GM12873 (cell line): ENCODE results near the gene F11.

Source experiments
- TF ChIP-seq, protein P1 (sequence below): IDR thresholded peaks from 2 replicates; pipeline ENCODE4 v1.5.1; 2012; ENCODE audit warnings: low read depth, mild to moderate bottlenecking, moderate library complexity, low read length, control low read depth; ENCODE audit not compliant: insufficient read depth; ENCODE audit errors: missing control alignments

The F11 gene

DNA sequence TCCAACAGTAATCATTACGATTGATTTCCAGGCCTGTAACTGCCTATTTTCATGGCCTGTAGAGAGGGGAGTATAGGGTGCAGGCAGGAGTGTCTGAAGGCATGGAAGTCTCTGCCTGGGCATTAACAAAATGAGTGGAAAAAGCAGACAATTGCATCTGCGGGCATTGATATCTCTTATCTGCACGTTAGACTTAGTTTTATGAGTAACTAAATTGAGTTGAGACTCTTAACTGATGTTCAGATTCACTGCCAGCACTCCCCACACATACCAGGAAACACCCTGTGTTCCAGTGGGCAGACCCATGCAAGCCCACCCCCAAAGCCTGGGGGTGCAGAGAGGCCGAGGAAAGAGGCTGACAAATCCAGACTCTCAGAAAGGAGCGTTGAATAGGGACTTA lies 33.3 kb downstream of the F11 start:
- TF ChIP-seq, protein P1, sequence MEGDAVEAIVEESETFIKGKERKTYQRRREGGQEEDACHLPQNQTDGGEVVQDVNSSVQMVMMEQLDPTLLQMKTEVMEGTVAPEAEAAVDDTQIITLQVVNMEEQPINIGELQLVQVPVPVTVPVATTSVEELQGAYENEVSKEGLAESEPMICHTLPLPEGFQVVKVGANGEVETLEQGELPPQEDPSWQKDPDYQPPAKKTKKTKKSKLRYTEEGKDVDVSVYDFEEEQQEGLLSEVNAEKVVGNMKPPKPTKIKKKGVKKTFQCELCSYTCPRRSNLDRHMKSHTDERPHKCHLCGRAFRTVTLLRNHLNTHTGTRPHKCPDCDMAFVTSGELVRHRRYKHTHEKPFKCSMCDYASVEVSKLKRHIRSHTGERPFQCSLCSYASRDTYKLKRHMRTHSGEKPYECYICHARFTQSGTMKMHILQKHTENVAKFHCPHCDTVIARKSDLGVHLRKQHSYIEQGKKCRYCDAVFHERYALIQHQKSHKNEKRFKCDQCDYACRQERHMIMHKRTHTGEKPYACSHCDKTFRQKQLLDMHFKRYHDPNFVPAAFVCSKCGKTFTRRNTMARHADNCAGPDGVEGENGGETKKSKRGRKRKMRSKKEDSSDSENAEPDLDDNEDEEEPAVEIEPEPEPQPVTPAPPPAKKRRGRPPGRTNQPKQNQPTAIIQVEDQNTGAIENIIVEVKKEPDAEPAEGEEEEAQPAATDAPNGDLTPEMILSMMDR = no peak

- TF ChIP-seq, protein P1 = no peak
Measured at GRCh38 chr4:186300659-186301390, 34.8 kb downstream of the F11 start.

DNA sequence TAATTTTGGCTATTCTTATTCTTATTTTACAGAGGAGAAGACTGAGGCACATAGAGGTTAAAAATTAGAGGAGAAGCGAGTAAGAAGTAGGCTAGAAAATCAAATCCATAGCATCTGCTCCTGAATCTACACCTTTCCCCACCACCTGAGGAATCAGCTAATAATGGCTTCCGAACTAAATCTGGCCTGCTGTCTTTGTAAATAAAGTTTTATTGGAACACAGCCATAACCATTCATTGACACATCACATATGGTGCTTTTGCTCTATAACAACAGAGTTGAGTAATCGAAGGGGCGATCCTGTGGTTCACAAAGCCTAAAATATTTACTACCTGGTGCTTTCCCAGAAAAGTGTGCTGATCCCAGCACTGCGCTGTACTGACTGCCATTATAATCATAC lies 38.2 kb downstream of the F11 start:
- TF ChIP-seq, protein P1 = no peak

- TF ChIP-seq, protein P1 = no peak
Measured at GRCh38 chr4:186304866-186305505, 39.0 kb downstream of the F11 start.

DNA sequence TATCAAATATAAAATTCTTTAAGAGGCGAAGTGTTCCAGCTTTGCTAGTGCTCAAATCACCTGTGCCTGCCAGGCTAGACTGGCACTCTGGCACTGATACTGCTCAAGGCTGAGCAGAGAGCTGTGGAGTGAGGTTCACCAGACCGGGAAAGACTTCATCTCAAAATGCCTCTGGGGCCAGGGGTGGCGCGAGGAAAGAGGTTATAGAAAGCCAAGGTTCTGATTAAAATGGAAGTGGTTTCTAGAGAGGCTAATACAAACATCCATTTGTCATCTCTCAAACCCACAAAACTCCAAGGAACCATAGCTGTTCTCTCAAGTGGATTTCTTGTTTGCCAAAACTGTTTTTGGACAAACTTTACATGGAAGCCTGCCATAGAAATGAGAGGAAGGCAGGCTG lies 41.5 kb downstream of the F11 start:
- TF ChIP-seq, protein P1 = no peak

DNA sequence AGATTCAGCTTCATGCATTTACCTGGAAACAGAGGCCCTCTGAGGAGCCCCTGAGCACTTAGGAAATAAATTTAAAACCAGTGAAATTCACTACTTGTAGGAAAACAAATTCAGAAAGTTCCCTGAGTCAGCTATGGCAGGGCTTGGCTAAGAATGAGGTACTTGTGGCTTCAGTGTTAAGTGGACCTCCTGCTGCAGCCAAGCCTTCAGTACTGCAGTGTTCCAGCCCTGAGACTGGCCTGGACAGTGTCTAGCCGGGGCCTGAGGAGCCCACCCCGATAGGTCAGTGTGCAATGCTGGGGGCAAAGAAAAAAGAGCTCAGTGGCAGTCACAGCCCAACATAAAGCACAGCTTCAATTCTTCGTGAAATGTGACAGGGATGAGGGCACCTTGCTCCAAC lies 41.9 kb downstream of the F11 start:
- TF ChIP-seq, protein P1 = no peak

- TF ChIP-seq, protein P1 = no peak
Measured at GRCh38 chr4:186318481-186318880, 52.5 kb downstream of the F11 start.
